Common myeloid progenitor, CD34-positive (primary cell): ENCODE results near the gene PCDHA10.

Experiments
- CTCF ChIA-PET: fragments of 350-600 bp; sonication (Branson Sonifier 250); formaldehyde crosslinking; loops from one replicate; lab custom pipeline; 2021; ENCODE audit warnings: antibody characterized with exemption; lab: Charles Lee
- POLR2A ChIA-PET: fragments of 350-600 bp; sonication (Branson Sonifier 250); formaldehyde crosslinking; loops from one replicate; lab custom pipeline; 2021; ENCODE audit warnings: antibody characterized with exemption; lab: Charles Lee
- DNase-seq, 3 donors: peaks; one replicate each; pipeline versions ENCODE4 v3.0.0 to v3.0.0-alpha.2; 2013
- H3K27ac ChIP-seq, 2 experiments: 1 replicate in 1 of 2; 2 replicates in 1 of 2; pipeline ENCODE4 v1.7.0; 2013; ENCODE audit warnings: inconsistent platforms in 2 of 2, low read length in 2 of 2, mild to moderate bottlenecking in 2 of 2, low read depth in 1 of 2, moderate library complexity in 1 of 2; ENCODE audit not compliant: severe bottlenecking in 2 of 2, insufficient read depth in 1 of 2, poor library complexity in 1 of 2
- H3K27me3 ChIP-seq, 5 experiments: replicated peaks in 2 of 5; 1 replicate in 3 of 5; 2 replicates in 2 of 5; pipeline versions ENCODE4 v1.6.1 to v1.7.0; 2013; ENCODE audit warnings: low read length in 4 of 5, mild to moderate bottlenecking in 2 of 5, moderate library complexity in 2 of 5, inconsistent platforms in 1 of 5; ENCODE audit not compliant: insufficient read depth in 5 of 5, control insufficient read depth in 4 of 5
- H3K36me3 ChIP-seq, 4 experiments: 1 replicate in 2 of 4; 2 replicates in 2 of 4; pipeline versions ENCODE4 v1.6.1 to v1.7.0; 2013; ENCODE audit warnings: low read length in 3 of 4, control low read depth in 1 of 4, mild to moderate bottlenecking in 1 of 4; ENCODE audit not compliant: control insufficient read depth in 4 of 4, insufficient read depth in 4 of 4
- H3K4me1 ChIP-seq, 4 experiments: 1 replicate in 3 of 4; 2 replicates in 1 of 4; pipeline versions ENCODE4 v1.6.1 to v1.7.1; 2013; ENCODE audit warnings: low read length in 3 of 4, mild to moderate bottlenecking in 3 of 4, control low read depth in 1 of 4, inconsistent platforms in 1 of 4, moderate library complexity in 1 of 4; ENCODE audit not compliant: control insufficient read depth in 4 of 4, insufficient read depth in 4 of 4; ENCODE audit errors: control extremely low read depth in 1 of 4
- H3K4me3 ChIP-seq, 7 experiments: 1 replicate in 4 of 7; 2 replicates in 3 of 7; pipeline versions ENCODE4 v1.5.1 to v1.7.0; 2013; ENCODE audit warnings: mild to moderate bottlenecking in 7 of 7, low read length in 6 of 7, moderate library complexity in 6 of 7, inconsistent platforms in 2 of 7, low read depth in 2 of 7, control low read depth in 1 of 7; ENCODE audit not compliant: insufficient read depth in 4 of 7, control insufficient read depth in 1 of 7; ENCODE audit errors: extremely low read depth in 1 of 7
- H3K9me3 ChIP-seq, 5 experiments: 1 replicate in 4 of 5; 2 replicates in 1 of 5; pipeline versions ENCODE4 v1.6.1 to v1.7.1; 2013; ENCODE audit warnings: low read length in 4 of 5, mild to moderate bottlenecking in 2 of 5, inconsistent platforms in 1 of 5, low read depth in 1 of 5, moderate library complexity in 1 of 5; ENCODE audit not compliant: control insufficient read depth in 4 of 5, insufficient read depth in 2 of 5; ENCODE audit errors: control extremely low read depth in 1 of 5
- WGBS: methylation state at CpG from one replicate; pipeline ENCODE4 v1.1.5; 2013; ENCODE audit not compliant: insufficient coverage; 5-methylcytosine and 5-hydroxymethylcytosine counted together

The PCDHA10 gene

GRCh38 chr5:140883373-140883772 is 27.7 kb downstream of the PCDHA10 start:
- Histone ChIP-seq H3K36me3 (peaks cover 0 to 2% (median 0%) of the 10 kb centered on the region in 4 experiments), H3K4me3 (no peak overlapping the region), H3K27ac (no peak overlapping the region), H3K4me1 (no peaks in the 10 kb centered on the region), H3K27me3 (peaks cover 3 to 26% (median 8%) of the 10 kb centered on the region in 5 experiments), H3K9me3 (peaks cover 5 to 47% (median 27%) of the 10 kb centered on the region in 5 experiments)
- CTCF ChIA-PET: no interaction called here
- WGBS: 46% methylated on average over 31 of the region's 41 CpGs
- DNase-seq: no peak
- POLR2A ChIA-PET: no interaction called here

- Histone ChIP-seq H3K4me3 (no peak overlapping the region), H3K27ac (no peak overlapping the region), H3K9me3 (peaks cover 5 to 45% (median 27%) of the 10 kb centered on the region in 5 experiments), H3K36me3 (peaks cover 0 to 2% (median 0%) of the 10 kb centered on the region in 4 experiments), H3K27me3 (peaks cover 3 to 26% (median 8%) of the 10 kb centered on the region in 5 experiments), H3K4me1 (no peaks in the 10 kb centered on the region)
- POLR2A ChIA-PET: no interaction called here
- CTCF ChIA-PET: no interaction called here
- no peak for DNase-seq
- WGBS: 43% methylated on average over 75 of the region's 79 CpGs
These were observed 28.4 kb downstream of the PCDHA10 start for GRCh38 chr5:140883927-140884697.

GRCh38 chr5:140916325-140916724 is 60.6 kb downstream of the PCDHA10 start:
- WGBS: 100% methylated on average over 1 of the region's 1 CpG
- ChIA-PET CTCF (no interaction called here), POLR2A (no interaction called here)
- no peak overlapping the region for H3K27ac ChIP-seq
- peaks cover 0 to 22% (median 0%) of the 10 kb centered on the region in 5 experiments for H3K9me3 ChIP-seq
- no peaks in the 10 kb centered on the region for H3K27me3 ChIP-seq
- no peak overlapping the region for H3K4me3 ChIP-seq
- no peak for DNase-seq
- no peaks in the 10 kb centered on the region for H3K4me1 ChIP-seq
- no peaks in the 10 kb centered on the region for H3K36me3 ChIP-seq
